Measurements from ENCODE around the gene MAGEC1.
"Not testable (repeated sequence)": the region's sequence is repeated elsewhere in the genome, so short reads cannot be mapped to it uniquely, and the experiment has no call there.

Gene MAGEC1, protein sequence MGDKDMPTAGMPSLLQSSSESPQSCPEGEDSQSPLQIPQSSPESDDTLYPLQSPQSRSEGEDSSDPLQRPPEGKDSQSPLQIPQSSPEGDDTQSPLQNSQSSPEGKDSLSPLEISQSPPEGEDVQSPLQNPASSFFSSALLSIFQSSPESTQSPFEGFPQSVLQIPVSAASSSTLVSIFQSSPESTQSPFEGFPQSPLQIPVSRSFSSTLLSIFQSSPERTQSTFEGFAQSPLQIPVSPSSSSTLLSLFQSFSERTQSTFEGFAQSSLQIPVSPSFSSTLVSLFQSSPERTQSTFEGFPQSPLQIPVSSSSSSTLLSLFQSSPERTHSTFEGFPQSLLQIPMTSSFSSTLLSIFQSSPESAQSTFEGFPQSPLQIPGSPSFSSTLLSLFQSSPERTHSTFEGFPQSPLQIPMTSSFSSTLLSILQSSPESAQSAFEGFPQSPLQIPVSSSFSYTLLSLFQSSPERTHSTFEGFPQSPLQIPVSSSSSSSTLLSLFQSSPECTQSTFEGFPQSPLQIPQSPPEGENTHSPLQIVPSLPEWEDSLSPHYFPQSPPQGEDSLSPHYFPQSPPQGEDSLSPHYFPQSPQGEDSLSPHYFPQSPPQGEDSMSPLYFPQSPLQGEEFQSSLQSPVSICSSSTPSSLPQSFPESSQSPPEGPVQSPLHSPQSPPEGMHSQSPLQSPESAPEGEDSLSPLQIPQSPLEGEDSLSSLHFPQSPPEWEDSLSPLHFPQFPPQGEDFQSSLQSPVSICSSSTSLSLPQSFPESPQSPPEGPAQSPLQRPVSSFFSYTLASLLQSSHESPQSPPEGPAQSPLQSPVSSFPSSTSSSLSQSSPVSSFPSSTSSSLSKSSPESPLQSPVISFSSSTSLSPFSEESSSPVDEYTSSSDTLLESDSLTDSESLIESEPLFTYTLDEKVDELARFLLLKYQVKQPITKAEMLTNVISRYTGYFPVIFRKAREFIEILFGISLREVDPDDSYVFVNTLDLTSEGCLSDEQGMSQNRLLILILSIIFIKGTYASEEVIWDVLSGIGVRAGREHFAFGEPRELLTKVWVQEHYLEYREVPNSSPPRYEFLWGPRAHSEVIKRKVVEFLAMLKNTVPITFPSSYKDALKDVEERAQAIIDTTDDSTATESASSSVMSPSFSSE

DNA sequence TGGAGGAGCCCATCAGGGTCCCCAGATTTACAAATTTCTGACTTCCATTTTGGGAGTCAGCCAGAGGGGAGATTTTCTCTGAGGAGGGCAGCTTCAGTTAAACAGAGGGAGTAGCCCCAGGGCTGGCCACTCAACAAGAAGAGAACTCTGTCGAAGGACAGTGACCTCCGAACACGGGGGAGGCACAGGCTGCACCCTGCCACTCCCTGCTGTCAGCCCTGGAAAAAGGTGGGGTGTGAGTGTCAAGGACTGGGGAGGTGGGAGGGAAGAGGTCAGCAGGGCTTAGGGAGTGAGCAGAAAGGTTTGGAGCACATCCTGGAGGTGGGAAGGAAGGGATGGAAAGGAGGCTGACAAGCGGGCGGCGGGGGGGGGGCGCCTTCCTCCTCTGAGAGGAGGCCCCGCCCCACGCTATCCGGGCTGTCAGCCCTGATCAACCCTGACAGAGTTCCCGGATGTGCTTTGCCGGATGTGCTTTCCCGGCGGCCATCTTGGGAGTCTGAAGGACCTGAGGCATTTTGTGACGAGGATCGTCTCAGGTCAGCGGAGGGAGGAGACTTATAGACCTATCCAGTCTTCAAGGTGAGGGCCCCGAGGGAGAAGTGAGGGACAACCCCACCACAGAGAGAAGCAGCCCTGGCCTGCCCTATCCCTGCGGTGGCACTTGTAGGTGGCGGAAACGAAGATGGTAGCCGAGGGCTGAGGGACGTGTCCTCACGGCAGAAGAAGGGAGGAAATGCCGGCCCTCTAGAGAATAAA lies at the start of gene MAGEC1:
Gene MAGEC1, plus strand, starts transcription at position 495 of the 756 bp plus-strand sequence. CDS start 1,179 bp downstream, outside the sequence.
- DNase-seq, result peak; percentile 19

DNA sequence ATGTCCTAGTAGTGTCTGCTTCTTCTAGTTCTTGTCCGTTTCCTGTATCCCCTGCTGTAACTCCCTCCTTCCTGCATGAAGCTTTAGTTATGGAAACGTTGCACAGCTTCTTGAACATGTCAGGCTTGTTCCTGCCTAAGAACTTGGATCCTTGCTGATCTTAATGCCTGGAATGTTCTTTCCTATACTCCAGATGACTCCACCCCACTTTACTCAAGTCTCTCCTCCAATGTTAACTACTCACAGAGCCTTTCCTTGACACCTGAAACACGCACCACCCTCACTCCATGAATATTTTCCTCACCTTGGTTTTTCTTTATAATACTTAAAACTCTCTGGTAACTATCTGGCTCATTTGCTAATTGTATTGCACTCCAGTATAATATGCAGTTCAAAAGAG lies 46.2 kb upstream of the MAGEC1 start:
- DNase-seq, result no peak

DNA sequence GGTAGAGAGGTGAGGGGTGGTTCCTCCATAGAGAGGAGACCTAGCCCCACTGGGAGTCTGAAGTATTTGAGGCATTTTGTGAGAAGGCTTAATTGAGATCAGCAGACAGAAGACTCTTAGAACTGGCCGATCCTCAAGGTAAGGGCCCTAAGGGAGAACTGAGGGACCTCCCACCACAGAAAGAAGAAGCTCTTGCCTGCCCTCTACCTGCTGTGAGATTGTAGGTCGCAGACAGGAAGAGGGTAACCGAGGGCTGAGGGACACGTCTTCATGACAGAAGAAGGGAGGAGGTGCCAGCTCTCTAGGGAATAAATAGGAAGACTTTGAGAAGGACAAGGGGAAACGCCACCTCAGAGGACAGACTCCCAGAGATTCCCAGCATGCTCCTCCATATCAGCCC lies 24.1 kb upstream of the MAGEC1 start:
- no peak for DNase-seq

DNA sequence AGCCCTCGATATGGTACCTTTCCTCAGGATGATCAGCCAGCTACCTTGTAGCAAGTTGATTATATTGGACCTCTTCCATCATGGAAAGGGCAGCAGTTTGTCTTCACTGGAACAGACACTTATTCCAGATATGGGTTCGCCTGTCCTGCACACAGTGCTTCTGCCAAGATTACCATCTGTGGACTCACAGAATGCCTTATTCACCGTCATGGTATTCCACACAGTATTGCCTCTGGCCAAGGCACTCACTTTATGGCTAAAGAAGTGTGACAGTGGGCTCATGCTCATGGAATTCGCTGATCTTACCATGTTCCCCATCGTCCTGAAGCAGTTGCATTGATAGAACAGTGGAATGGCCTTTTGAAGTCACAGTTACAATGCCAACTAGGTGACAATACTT lies 14.9 kb upstream of the MAGEC1 start:
- DNase-seq, result not testable (repeated sequence)

DNA sequence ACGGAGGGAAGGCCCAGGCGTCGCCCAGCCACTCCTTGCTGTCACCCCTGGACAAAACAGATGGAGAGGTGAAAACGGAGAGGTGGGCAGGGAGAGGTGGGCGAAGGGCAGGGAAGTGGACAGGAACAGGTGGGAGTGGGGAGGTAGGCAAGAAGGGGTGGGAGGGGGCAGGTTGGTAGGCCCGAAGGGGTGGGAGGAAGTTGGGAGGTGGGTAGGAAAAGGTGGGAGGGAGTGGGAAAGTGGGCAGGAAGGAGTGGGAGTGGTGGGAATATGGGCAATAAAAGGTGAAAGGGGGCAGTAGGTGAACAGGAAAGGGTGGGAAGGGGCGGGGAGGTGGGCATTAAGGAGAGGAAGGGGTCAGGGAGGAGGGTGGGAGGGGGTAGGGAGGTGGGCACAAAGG lies 9.0 kb upstream of the MAGEC1 start:
- no peak for DNase-seq

DNA sequence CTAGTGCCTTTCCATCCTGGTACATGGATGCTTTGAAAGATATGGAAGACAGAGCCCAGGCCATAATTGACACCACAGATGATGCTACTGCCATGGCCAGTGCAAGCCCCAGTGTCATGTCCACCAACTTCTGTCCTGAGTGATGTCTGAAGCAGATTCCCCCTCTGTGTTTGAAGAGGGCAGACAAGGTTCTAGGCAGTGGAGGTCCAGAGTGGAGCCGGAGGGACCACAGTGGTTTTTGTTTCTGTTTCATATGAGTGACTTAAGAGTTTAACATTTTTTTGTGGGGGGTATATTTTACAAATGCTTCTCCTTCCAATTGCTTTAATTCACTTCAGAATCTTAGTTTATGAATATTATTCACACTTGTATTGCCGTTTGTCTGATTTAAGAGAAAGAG lies 6.0 kb upstream of the MAGEC1 start:
- DNase-seq, result no peak

DNA sequence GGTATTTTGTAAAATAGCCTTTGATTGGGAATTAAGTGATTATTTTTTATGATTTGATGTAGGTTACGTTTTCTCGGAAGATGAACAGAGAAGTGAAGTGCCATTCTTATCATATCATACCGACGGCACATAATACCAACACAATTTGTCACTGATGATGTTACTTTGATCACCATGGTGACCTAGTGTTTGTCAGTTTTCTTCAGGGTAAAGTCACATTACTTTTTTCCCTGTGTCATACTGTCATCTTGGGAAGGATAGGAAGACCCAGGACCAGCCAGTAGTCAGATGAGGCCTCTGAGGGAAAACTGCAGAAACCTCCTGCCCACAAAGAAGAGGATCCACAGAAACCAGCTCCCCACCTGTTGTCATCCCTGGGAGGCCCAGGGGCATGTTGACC lies 1.3 kb upstream of the MAGEC1 start:
- DNase-seq, result no peak

DNA sequence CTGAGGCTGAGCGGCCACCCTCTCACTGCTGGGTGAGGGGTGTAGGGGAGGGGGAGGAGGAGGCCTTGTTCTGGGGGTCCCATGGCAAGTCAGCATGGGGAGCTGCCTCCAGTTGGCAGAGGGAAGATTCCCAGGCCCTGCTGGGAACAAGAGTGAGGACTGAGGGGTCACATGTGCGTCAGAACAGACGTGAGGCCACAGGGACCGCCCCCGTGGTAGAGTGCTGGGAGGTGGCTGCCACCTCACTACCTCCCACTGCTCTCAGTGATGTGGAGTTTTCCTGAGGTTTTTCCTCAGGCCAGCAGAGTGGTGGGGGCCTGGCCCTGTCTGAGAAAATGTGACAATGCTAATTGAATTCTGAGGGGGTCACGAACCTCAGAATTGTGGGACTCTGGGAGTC lies 568 bp downstream of the MAGEC1 start:
- DNase-seq, result no peak

DNA sequence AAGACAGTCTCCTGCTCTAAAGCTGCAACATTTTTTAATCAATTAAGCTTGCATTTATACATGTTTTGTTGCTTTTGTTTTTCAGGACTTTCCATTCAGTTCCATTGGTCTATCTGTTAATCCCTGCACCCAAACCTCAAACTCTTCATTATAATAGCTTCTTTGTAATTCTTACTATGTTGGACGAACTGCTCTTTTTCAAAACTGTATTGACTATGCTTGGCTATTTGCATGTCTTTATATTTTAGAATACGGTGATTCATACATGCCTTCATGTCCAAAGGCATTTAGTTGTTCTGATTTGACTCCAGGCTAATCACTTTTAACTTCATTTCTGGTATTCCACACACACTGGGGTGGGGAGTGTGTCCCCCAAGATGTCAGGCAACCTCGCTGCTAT lies 14.1 kb downstream of the MAGEC1 start:
- no peak for DNase-seq

DNA sequence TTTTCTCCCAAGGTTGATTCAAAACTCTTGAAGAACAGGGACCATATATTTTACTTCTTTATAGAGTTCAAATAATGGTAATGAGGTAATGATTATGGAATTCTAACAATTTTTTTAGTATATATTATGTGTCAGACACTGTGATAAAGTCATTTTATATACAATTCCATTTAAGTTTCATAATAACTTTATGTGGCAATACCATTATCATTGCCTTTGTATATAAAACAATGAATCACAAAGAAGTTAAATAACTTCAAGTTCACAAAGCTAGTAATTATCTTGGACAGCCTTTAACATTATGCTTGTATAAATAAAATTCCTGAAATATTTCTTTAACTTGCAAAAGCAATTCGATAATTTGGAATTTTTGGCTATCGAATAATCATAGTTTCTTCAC lies 20.6 kb downstream of the MAGEC1 start:
- DNase-seq, result no peak

DNA sequence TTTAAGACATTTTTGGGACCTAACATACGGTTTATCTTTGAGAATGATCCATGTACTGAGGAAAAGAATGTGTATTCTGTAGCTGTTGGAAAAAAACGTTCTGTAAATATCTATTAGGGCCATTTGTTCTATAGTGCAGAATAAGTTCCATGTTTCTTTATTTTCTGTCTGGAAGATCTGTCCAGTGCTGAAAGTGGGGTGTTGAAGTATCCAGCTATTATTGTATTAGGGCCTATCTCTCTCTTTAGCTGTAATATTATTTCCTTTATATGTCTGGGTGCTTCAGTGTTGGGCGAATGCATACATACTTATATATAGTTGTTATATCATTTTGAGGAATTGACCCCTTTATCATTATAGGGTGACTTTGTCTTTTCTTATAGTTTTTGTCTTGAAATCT lies 24.7 kb downstream of the MAGEC1 start:
- DNase-seq, result no peak

DNA sequence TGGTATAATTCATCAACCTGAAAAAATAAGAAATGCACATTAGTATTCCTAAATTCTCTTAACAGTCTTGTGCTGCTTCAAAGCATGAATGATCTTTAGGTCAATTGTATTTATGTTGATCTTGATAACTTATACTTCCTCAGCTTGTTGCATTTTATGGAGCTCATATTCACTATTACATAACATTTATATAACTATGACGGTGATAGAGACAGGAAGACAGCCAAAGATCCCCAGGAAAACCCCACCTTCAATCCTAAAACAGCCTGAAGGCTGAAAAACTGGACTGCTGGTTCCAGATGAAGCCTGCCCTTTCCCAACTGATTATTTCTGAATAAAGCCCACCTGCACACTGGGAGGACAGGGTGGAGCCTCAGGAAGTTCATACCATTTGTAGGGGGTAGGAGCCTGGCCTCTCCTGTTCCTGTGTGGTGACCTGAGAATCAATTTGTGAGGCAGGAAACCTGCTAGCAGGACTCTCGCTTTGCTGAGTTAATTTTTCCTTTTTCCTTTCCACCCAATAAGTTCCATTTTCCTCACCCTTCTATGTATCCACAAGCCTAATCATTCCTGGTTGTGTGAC lies 30.5 kb downstream of the MAGEC1 start:
- DNase-seq, result no peak

DNA sequence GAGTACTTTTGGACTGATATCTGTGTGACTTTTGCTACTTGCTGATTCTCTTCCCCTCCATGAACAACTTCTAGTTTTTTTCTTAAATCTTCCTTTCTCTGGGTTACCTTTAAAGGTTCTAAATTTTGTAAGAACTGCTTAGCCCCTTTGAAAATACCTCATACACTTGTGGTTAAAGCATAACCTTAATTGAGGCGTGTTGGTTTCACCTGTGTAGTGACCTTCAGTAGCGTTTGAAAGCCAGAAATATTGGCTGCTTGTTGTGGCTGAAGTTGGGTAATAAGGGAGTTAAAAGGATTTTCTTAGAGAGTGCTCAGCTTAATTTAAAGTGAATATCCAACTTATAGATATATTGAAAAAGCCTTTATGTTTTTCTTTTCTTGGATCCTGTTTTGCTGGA lies 32.0 kb downstream of the MAGEC1 start:
- no peak for DNase-seq

DNA sequence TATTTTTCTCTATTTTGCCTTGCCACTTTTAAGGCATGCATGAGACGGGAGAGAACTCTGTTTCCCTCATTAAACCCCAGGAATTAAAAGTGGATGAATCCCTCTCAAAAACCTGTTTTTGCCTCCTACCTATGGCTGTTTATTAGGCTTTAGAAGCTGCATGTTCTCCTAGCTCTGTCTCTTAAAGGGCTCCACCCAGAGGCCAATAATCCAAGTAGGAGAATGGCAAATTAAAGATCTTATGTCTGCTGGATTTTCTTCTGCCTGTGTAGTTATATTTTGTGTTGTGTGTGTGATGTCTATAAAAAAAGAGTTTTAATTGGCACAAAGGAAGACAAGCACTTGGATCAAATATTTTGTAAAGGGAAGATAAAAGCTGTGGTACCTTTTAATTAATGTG lies 32.4 kb downstream of the MAGEC1 start:
- no peak for DNase-seq

DNA sequence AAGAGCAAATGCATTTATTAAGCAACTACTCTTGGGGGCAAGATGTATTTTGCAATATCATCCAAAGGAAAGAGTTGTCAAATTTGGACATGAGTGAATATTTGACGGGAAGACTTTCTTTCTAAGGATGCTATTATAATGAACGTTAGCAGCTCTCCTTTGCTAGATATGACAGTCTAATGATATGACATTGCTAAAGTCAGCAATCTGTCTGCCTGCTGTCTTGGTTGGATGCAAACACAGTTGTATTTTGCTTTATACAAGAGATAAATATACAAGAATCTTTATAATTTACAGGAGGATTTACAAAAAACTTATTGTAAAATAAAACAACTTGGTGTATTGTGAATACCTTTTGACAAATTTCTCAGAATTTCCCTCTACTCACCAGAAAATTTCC lies 37.5 kb downstream of the MAGEC1 start:
- no peak for DNase-seq

DNA sequence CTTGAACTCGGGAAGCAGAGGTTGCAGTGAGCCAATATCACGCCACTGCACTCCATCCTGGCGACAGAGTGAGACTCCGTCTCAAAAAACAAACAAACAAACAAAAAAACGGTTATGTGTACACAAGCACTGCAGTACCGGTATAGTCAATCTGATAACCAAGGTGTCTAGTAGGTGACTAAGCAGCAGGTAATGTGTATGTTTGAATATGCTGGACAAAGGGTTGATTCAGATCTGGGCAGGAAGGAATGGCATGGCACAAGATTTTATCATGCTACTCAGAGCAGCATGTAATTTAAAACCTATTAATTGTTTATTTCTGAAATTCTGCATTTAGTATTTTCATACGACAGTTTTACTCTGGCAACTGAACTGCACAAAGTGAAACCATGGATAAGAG lies 41.7 kb downstream of the MAGEC1 start:
- no peak for DNase-seq

DNA sequence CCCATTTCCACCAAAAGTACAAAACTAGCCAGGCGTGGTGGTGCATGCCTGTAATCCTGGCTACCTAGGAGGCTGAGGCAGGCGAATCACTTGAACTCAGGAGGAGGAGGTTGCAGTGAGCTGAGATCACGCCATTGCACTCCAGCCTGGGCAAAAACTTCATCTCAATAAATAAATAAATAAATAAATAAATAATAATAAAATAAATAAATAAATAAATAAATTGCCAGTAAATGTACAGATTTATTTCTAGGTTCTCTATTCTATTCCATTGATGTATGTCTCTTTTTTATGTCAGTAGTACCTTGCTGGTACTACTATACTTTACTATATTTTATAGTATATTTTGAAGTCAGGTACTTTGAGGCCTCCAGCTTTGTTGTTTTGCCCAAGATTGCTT lies 43.7 kb downstream of the MAGEC1 start:
- no peak for DNase-seq

DNA sequence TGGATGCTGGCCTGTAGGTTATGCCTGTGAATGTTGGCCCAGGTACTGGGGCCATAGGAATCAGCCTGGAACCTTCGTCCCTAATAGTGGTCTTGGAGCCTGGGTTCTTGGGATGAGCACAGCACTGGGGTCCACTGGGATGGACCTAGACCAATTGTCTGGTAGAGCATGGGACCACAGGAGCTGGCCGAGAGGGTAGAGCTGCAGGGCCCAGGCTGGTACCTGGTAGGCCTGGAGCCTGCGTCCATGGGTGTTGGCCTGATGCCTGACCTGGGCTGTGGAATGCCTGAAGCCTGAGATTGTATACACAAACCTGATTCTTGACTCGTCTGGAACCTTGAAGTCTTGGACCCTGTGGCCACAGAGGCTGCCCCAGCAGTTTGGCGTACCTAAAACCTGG lies 48.9 kb downstream of the MAGEC1 start:
- DNase-seq, result no peak

DNA sequence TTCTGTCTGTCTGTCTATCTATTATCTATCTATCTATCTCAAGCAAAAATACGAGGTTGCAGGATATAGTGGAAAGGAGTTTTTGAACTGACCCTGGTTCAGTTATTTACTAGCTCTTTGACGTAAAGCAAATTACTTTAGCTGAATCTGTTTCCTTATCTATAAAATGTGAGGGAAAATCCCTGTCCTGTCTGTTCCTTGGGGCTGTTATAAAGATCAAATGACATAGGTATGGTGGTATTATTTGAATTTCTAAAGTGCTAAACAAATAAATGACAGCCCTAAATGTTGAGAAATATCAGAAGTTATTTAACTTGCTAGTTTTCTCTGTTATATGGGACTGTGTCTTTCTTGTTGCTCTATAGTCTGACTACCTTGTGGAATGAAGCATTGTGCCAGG lies 55.0 kb downstream of the MAGEC1 start:
- DNase-seq, result no peak

All from SHP77 treated with DMSO at 0.1 percent for 48 hours (cell line).